Trophoblast cell (in vitro differentiated cells and primary cell): ENCODE results near the gene PASK.

Experiments used
- DNase-seq, 2 donors: peaks; one replicate each; pipeline ENCODE4 v3.0.0-alpha.2; 2016
- H2AFZ ChIP-seq: 2 replicates; pipeline ENCODE4 v1.6.1; 2013; ENCODE audit warnings: low read length, moderate library complexity, mild to moderate bottlenecking; ENCODE audit not compliant: insufficient read depth, poor library complexity
- H2AK5ac ChIP-seq: 2 replicates; pipeline ENCODE4 v1.6.1; 2013; ENCODE audit warnings: mild to moderate bottlenecking, low read length
- H2BK120ac ChIP-seq: 2 replicates; pipeline ENCODE4 v1.6.1; 2013; ENCODE audit warnings: low read length, mild to moderate bottlenecking, moderate library complexity; ENCODE audit not compliant: insufficient read depth, poor library complexity
- H2BK12ac ChIP-seq: 2 replicates; pipeline ENCODE4 v1.6.1; 2013; ENCODE audit warnings: mild to moderate bottlenecking, low read length, moderate library complexity
- H2BK5ac ChIP-seq: 2 replicates; pipeline ENCODE4 v1.6.1; 2013; ENCODE audit warnings: low read length, low read depth, moderate library complexity, mild to moderate bottlenecking; ENCODE audit not compliant: poor library complexity
- H3K14ac ChIP-seq: 2 replicates; pipeline ENCODE4 v1.6.1; 2013; ENCODE audit warnings: mild to moderate bottlenecking, low read length
- H3K18ac ChIP-seq: 2 replicates; pipeline ENCODE4 v1.6.1; 2013; ENCODE audit warnings: mild to moderate bottlenecking, low read length
- H3K23ac ChIP-seq: 2 replicates; pipeline ENCODE4 v1.6.1; 2013; ENCODE audit warnings: low read length
- H3K27ac ChIP-seq: 2 replicates; pipeline ENCODE4 v1.5.1; 2013; ENCODE audit warnings: low read depth, mild to moderate bottlenecking, inconsistent platforms, low read length, moderate library complexity
- H3K27me3 ChIP-seq: 2 replicates; pipeline ENCODE4 v1.6.1; 2013; ENCODE audit warnings: inconsistent platforms, mild to moderate bottlenecking, low read length, moderate library complexity; ENCODE audit not compliant: insufficient read depth
- H3K36me3 ChIP-seq, 2 experiments: 1 replicate in 1 of 2; 2 replicates in 1 of 2; pipeline ENCODE4 v1.6.1; 2013; ENCODE audit warnings: low read length in 2 of 2, mild to moderate bottlenecking in 2 of 2, moderate library complexity in 1 of 2; ENCODE audit not compliant: insufficient read depth in 2 of 2, control insufficient read depth in 1 of 2
- H3K4ac ChIP-seq: 2 replicates; pipeline ENCODE4 v1.6.1; 2013; ENCODE audit warnings: low read depth, mild to moderate bottlenecking, low read length, moderate library complexity
- H3K4me1 ChIP-seq, 2 experiments: 1 replicate in 1 of 2; 2 replicates in 1 of 2; pipeline ENCODE4 v1.6.1; 2013; ENCODE audit warnings: low read length in 2 of 2, mild to moderate bottlenecking in 2 of 2, moderate library complexity in 1 of 2; ENCODE audit not compliant: insufficient read depth in 2 of 2, control insufficient read depth in 1 of 2
- H3K4me2 ChIP-seq: 2 replicates; pipeline ENCODE4 v1.6.1; 2013; ENCODE audit warnings: inconsistent platforms, mild to moderate bottlenecking, low read length, moderate library complexity
- H3K4me3 ChIP-seq: 2 replicates; pipeline ENCODE4 v1.5.1; 2013; ENCODE audit warnings: mild to moderate bottlenecking, low read depth, low read length, inconsistent platforms
- H3K79me1 ChIP-seq: one replicate; pipeline ENCODE4 v1.6.1; 2013; ENCODE audit warnings: low read length
- H3K79me2 ChIP-seq: 2 replicates; pipeline ENCODE4 v1.6.1; 2013; ENCODE audit warnings: low read length, mild to moderate bottlenecking; ENCODE audit not compliant: control insufficient read depth, insufficient read depth, poor library complexity
- H3K9ac ChIP-seq: 2 replicates; pipeline ENCODE4 v1.6.1; 2013; ENCODE audit warnings: mild to moderate bottlenecking, low read length
- H3K9me3 ChIP-seq: 2 replicates; pipeline ENCODE4 v1.6.1; 2013; ENCODE audit warnings: low read depth, mild to moderate bottlenecking, control low read depth, inconsistent platforms, low read length; ENCODE audit not compliant: insufficient read depth
- H4K12ac ChIP-seq: 2 replicates; pipeline ENCODE4 v1.6.1; 2013; ENCODE audit warnings: low read depth, mild to moderate bottlenecking, low read length, moderate library complexity
- H4K8ac ChIP-seq: 2 replicates; pipeline ENCODE4 v1.6.1; 2013; ENCODE audit warnings: low read depth, mild to moderate bottlenecking, low read length, moderate library complexity
- H4K91ac ChIP-seq: one replicate; pipeline ENCODE4 v1.6.1; 2013; ENCODE audit warnings: low read depth, mild to moderate bottlenecking, low read length, moderate library complexity
- WGBS: extraction: QIAGEN DNeasy Blood & Tissue Kit; methylation state at CpG from one replicate; pipeline ENCODE4 v1.1.7; 2013; ENCODE audit warnings: missing lambda C conversion rate; ENCODE audit not compliant: insufficient read length, insufficient coverage; ENCODE audit errors: extremely low coverage; 5-methylcytosine and 5-hydroxymethylcytosine counted together

The PASK gene

GRCh38 chr2:241115361-241115760 is 33.9 kb downstream of the PASK start:
- Histone ChIP-seq H2BK5ac (no peak overlapping the region), H4K12ac (no peak overlapping the region), H3K14ac (no peak overlapping the region), H3K36me3 (peaks cover 14% of the 10 kb centered on the region in 2 experiments), H4K8ac (no peak overlapping the region), H3K18ac (no peak overlapping the region), H3K4me2 (no peak overlapping the region), H3K79me2 (no peaks in the 10 kb centered on the region), H3K4me1 (no peaks in the 10 kb centered on the region), H3K9me3 (peaks cover 5% of the 10 kb centered on the region), H2AK5ac (no peak overlapping the region), H3K27ac (no peak overlapping the region), H2BK120ac (no peak overlapping the region), H3K4me3 (no peak overlapping the region), H3K27me3 (no peaks in the 10 kb centered on the region), H4K91ac (no peak overlapping the region), H3K9ac (no peak overlapping the region), H2AFZ (no peak overlapping the region), H3K23ac (no peak overlapping the region), H2BK12ac (no peak overlapping the region), H3K79me1 (no peaks in the 10 kb centered on the region), H3K4ac (no peak overlapping the region)
- DNase-seq = no peak
- no CpG with 5 or more reads among the region's 8 CpGs for WGBS

DNA sequence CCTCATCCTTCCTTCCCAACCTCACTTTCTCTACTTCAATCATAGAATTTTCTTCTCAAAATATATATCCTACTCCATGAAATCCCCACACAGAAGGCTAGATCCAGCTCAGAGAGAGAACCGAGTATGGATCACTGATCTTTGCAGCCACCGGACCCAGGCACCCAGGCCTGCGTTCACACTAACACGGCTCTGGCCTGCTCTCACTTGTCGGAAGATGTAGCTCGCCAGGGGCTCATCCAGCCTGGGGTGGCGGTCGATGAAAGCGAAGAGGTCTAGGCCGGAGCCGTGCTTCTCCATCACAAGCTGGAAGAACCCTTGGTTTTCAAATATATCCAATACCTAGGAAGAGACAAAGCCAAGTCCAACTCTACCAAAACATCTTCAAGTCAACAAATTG is 34.4 kb downstream of the PASK start:
- Histone ChIP-seq H4K12ac (no peak overlapping the region), H2BK12ac (no peak overlapping the region), H3K9me3 (peaks cover 5% of the 10 kb centered on the region), H3K27ac (no peak overlapping the region), H3K79me2 (no peaks in the 10 kb centered on the region), H4K8ac (no peak overlapping the region), H2AFZ (no peak overlapping the region), H2BK5ac (no peak overlapping the region), H2AK5ac (no peak overlapping the region), H2BK120ac (no peak overlapping the region), H4K91ac (no peak overlapping the region), H3K23ac (no peak overlapping the region), H3K27me3 (no peaks in the 10 kb centered on the region), H3K4me2 (no peak overlapping the region), H3K4me1 (no peaks in the 10 kb centered on the region), H3K14ac (no peak overlapping the region), H3K4me3 (no peak overlapping the region), H3K79me1 (no peaks in the 10 kb centered on the region), H3K36me3 (peaks cover 14% of the 10 kb centered on the region in 2 experiments), H3K9ac (no peak overlapping the region), H3K18ac (no peak overlapping the region), H3K4ac (no peak overlapping the region)
- WGBS = no CpG with 5 or more reads among the region's 11 CpGs
- no peak for DNase-seq

- Histone ChIP-seq H3K27me3 (no peaks in the 10 kb centered on the region), H3K4me2 (no peak overlapping the region), H3K4me1 (no peaks in the 10 kb centered on the region), H3K14ac (no peak overlapping the region), H3K36me3 (peaks cover 18 to 21% of the 10 kb centered on the region in 2 experiments), H3K9me3 (peaks cover 3% of the 10 kb centered on the region), H2BK12ac (no peak overlapping the region), H3K23ac (no peak overlapping the region), H2AK5ac (no peak overlapping the region), H3K27ac (no peak overlapping the region), H4K91ac (no peak overlapping the region), H3K9ac (no peak overlapping the region), H3K4ac (no peak overlapping the region), H3K79me2 (no peaks in the 10 kb centered on the region), H2AFZ (no peak overlapping the region), H3K79me1 (no peaks in the 10 kb centered on the region), H3K18ac (no peak overlapping the region), H4K8ac (no peak overlapping the region), H2BK5ac (no peak overlapping the region), H4K12ac (no peak overlapping the region), H3K4me3 (no peak overlapping the region), H2BK120ac (no peak overlapping the region)
- WGBS = no CpG with 5 or more reads among the region's 8 CpGs
- DNase-seq = no peak
Observed at GRCh38 chr2:241112592-241112991, 36.7 kb downstream of the PASK start.

- H3K23ac ChIP-seq = no peak overlapping the region
- no peak overlapping the region for H2BK120ac ChIP-seq
- no peak overlapping the region for H3K4me2 ChIP-seq
- no peak overlapping the region for H3K4me3 ChIP-seq
- H3K4me1 ChIP-seq = no peaks in the 10 kb centered on the region
- H3K36me3 ChIP-seq = peaks cover 23 to 24% of the 10 kb centered on the region in 2 experiments
- no CpG with 5 or more reads among the region's 17 CpGs for WGBS
- no peak overlapping the region for H4K8ac ChIP-seq
- no peak overlapping the region for H2BK5ac ChIP-seq
- no peak overlapping the region for H2AFZ ChIP-seq
- no peaks in the 10 kb centered on the region for H3K27me3 ChIP-seq
- no peak overlapping the region for H3K4ac ChIP-seq
- H2BK12ac ChIP-seq = no peak overlapping the region
- no peak for DNase-seq
- no peak overlapping the region for H4K91ac ChIP-seq
- no peak overlapping the region for H3K9ac ChIP-seq
- H3K18ac ChIP-seq = no peak overlapping the region
- no peak overlapping the region for H3K14ac ChIP-seq
- no peak overlapping the region for H3K27ac ChIP-seq
- H4K12ac ChIP-seq = no peak overlapping the region
- no peaks in the 10 kb centered on the region for H3K79me2 ChIP-seq
- no peak overlapping the region for H2AK5ac ChIP-seq
- no peaks in the 10 kb centered on the region for H3K79me1 ChIP-seq
- peaks cover 3% of the 10 kb centered on the region for H3K9me3 ChIP-seq
Observed at GRCh38 chr2:241112046-241112445, 37.2 kb downstream of the PASK start.
